GM12801 (cell line): ENCODE data around the gene MAD1L1.

Source experiments
- TF ChIP-seq, protein P1 (sequence below): IDR thresholded peaks from one replicate; pipeline ENCODE4 v1.5.1; 2011; ENCODE audit warnings: control low read depth; ENCODE audit not compliant: insufficient read length; ENCODE audit errors: extremely low read depth

MAD1L1 gene

DNA sequence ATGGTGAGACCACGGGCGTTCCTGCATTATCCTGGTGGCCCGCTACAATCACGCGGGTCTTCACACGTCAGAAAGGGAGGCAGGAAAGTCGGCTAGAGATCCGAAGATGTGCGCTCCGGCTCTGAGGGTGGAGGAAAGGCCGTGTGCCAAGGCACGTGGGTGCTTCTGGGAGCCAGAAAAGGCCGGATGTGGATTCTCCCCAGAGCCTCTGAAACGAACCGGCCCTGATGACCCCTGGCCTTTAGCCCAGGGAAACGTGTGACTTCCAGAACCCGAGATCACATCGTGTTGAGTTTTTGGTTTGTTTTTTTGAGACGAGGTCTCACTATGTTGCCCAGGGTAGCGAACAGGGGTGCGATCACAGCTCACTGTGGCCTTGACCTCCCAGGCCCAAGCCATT is 318.4 kb downstream of the MAD1L1 start:
- TF ChIP-seq, protein P1, sequence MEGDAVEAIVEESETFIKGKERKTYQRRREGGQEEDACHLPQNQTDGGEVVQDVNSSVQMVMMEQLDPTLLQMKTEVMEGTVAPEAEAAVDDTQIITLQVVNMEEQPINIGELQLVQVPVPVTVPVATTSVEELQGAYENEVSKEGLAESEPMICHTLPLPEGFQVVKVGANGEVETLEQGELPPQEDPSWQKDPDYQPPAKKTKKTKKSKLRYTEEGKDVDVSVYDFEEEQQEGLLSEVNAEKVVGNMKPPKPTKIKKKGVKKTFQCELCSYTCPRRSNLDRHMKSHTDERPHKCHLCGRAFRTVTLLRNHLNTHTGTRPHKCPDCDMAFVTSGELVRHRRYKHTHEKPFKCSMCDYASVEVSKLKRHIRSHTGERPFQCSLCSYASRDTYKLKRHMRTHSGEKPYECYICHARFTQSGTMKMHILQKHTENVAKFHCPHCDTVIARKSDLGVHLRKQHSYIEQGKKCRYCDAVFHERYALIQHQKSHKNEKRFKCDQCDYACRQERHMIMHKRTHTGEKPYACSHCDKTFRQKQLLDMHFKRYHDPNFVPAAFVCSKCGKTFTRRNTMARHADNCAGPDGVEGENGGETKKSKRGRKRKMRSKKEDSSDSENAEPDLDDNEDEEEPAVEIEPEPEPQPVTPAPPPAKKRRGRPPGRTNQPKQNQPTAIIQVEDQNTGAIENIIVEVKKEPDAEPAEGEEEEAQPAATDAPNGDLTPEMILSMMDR = no peak

- TF ChIP-seq, protein P1 = no peak
These were observed 319.1 kb downstream of the MAD1L1 start for GRCh38 chr7:1913466-1914282.

- TF ChIP-seq, protein P1 = no peak
These were observed 319.9 kb downstream of the MAD1L1 start for GRCh38 chr7:1912593-1913465.

DNA sequence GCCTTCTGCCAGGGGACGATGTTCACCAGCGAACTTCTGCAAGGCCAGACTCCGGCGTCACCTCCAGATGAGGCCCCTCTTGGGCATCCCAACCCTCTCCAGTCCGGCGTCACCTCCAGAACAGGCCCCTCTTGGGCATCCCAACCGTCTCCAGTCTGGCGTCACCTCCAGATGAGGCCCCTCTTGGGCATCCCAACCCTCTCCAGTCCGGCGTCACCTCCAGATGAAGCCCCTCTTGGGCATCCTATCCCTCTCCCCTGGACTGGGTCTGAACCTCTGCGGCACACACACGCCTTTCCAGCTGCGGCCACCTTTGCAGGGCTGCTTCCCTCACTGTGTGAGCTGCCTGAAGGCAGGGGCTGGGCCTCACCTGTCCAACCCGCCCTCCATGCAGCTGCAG is 321.2 kb downstream of the MAD1L1 start:
- TF ChIP-seq, protein P1 = no peak

DNA sequence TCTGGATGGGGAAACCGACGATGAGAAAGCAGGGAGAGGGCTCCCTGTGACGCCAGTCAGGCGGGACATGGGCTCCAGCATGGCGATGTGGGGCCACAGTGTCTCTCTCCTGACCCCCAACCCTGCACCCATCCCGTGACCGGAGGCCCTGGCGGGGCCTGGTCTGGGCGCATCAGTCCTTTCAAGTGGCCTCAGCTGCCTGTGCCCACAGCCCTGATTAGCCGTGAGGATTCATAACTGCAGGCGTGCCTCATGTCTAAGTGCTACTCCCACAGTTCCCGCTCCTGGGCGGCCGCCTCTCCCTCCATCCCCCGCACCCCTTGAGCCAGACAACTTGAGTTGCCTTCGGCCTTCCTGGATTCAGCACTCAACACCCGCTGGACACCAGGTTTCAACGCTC is 321.9 kb downstream of the MAD1L1 start:
- TF ChIP-seq, protein P1 = no peak

GRCh38 chr7:1910081-1910685 is 322.6 kb downstream of the MAD1L1 start:
- TF ChIP-seq, protein P1 = no peak

DNA sequence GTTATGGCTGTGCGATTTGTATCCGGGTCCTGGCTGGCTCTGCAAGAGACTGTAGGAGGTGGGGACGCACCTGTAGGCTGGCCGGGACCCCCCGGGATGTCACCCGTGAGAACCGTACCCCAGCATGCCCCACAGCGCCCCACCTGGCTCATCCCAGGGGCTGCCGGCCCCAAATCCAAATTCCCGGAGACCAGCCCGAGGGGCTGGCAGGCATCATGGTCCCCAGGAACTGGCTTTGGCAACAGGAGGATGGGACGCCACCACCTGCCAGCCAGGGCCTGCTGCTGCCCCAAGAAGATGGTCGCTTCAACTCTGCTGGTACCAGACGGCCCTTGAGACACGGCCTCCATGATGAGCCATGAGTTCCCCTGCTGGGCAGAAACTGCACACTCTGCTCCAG is 323.3 kb downstream of the MAD1L1 start:
- TF ChIP-seq, protein P1 = no peak
